Lung (tissue), 12 donors: ENCODE measurements around the gene CAPN7. TPM values are rescaled to one million over a fixed set of nuclear protein-coding genes. Genes with fewer than 3 reads are reported as not detected.

Experiments used
- ATAC-seq: fragments of 200-7000 bp; cut with Tn5 transposase; one replicate; pipeline ENCODE4 v1.9.1; 2020; ENCODE audit warnings: moderate number of reproducible peaks; ENCODE audit not compliant: insufficient read depth, low FRiP score
- DNase-seq, 3 donors: peaks; one replicate each; pipeline ENCODE4 v3.0.0-alpha.2; 2013 to 2017
- H3K27ac ChIP-seq, 2 donors: one replicate each; pipeline ENCODE4 v1.5.1; 2013; ENCODE audit warnings: mild to moderate bottlenecking in 2 of 2, moderate library complexity in 2 of 2, control low read depth in 1 of 2, inconsistent platforms in 1 of 2, low read depth in 1 of 2, low read length in 1 of 2
- H3K27me3 ChIP-seq, 3 donors: one replicate each; pipeline ENCODE4 v1.5.1; 2013; ENCODE audit warnings: low read length in 2 of 3; ENCODE audit not compliant: control insufficient read depth in 3 of 3, insufficient read depth in 3 of 3
- H3K36me3 ChIP-seq, 4 donors: one replicate each; pipeline ENCODE4 v1.5.1; 2013; ENCODE audit warnings: low read length in 4 of 4, mild to moderate bottlenecking in 1 of 4, moderate library complexity in 1 of 4; ENCODE audit not compliant: control insufficient read depth in 4 of 4, insufficient read depth in 4 of 4
- H3K4me1 ChIP-seq, 5 donors: one replicate each; pipeline ENCODE4 v1.5.1; 2013; ENCODE audit warnings: low read length in 5 of 5, mild to moderate bottlenecking in 2 of 5, moderate library complexity in 1 of 5; ENCODE audit not compliant: control insufficient read depth in 5 of 5, insufficient read depth in 5 of 5
- H3K4me3 ChIP-seq: one replicate; pipeline ENCODE4 v1.5.1; 2013; ENCODE audit warnings: mild to moderate bottlenecking, control low read depth, moderate library complexity
- H3K9ac ChIP-seq, 2 donors: one replicate each; pipeline ENCODE4 v1.5.1; 2013; ENCODE audit warnings: low read length in 2 of 2, control low read depth in 1 of 2; ENCODE audit not compliant: insufficient read depth in 1 of 2
- H3K9me3 ChIP-seq, 4 donors: one replicate each; pipeline ENCODE4 v1.5.1; 2013; ENCODE audit warnings: low read length in 3 of 4, mild to moderate bottlenecking in 1 of 4, moderate library complexity in 1 of 4; ENCODE audit not compliant: control insufficient read depth in 4 of 4, insufficient read depth in 3 of 4
- WGBS, 2 donors: extraction: QIAGEN DNeasy Blood & Tissue Kit; methylation state at CpG; one replicate each; pipeline ENCODE4 v1.1.7; 2013; 5-methylcytosine and 5-hydroxymethylcytosine counted together
- polyA plus RNA-seq, 2 donors: library from polyadenylated mRNA; stranded (reverse); fragments of 200-250 nt; gene quantifications; one replicate each; pipeline ENCODE4 v1.2.1, GENCODE V29; 2013
- total RNA-seq, 2 donors: library from RNA; depleted of rRNA in 1 of 2; stranded (reverse); fragments of >200 nt in 1 of 2; gene quantifications; one replicate each; pipeline ENCODE4 v1.2.1, GENCODE V29; 2014 to 2021
- TF ChIP-seq, protein P1 (sequence below): IDR thresholded peaks from 2 replicates; pipeline ENCODE4 v1.5.1; 2012; ENCODE audit warnings: mild to moderate bottlenecking; ENCODE audit errors: control extremely low read depth, extremely low read depth
- donor health status: control.
- donor health status: control.
- donor health status: Bipolar disorder and iron deficiency.
- donor health status: healthy.
- donor health status: DM: yes; HTN: yes; CAD: no.

The CAPN7 gene
- total and polyA plus RNA-seq, 4 donors, result 14.4 to 97.1 (median 29.2) TPM

DNA sequence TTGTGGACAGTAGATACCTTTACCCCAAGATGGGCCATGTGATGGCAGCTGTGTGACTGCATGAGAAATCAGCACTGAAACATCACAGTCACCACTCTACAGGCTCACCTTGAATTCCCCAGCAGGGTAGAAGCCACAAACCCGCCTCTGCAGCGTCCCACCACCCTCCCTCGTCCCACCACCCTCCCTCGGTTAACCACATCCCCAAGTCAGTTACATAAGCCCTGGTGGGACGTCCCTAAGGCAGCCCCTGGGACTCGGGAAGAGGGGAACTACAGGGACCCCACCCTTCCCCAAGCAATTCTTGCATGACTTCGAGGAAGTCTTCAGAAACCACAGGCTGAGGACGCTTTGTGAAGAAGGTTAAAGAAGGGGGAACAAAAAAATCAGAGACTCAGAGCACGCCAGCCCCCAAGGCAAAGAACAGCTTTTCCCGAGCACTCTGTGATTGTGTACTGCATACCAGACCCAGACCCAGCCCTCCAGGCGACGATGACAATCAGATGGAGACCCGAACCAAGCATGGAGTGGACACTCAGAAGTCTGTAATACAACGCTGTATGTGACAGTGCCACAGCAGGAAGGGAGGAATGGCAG is 65.8 kb downstream of the CAPN7 start:
- H3K27ac ChIP-seq, result peak overlapping the region in 1 of 2 donors; percentile 90
- TF ChIP-seq, protein P1, sequence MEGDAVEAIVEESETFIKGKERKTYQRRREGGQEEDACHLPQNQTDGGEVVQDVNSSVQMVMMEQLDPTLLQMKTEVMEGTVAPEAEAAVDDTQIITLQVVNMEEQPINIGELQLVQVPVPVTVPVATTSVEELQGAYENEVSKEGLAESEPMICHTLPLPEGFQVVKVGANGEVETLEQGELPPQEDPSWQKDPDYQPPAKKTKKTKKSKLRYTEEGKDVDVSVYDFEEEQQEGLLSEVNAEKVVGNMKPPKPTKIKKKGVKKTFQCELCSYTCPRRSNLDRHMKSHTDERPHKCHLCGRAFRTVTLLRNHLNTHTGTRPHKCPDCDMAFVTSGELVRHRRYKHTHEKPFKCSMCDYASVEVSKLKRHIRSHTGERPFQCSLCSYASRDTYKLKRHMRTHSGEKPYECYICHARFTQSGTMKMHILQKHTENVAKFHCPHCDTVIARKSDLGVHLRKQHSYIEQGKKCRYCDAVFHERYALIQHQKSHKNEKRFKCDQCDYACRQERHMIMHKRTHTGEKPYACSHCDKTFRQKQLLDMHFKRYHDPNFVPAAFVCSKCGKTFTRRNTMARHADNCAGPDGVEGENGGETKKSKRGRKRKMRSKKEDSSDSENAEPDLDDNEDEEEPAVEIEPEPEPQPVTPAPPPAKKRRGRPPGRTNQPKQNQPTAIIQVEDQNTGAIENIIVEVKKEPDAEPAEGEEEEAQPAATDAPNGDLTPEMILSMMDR, result no peak
- no peaks in the 10 kb centered on the region for H3K27me3 ChIP-seq
- DNase-seq (no peak), ATAC-seq (peak; percentile 42)
- no peak overlapping the region for H3K9ac ChIP-seq
- peaks cover 0 to 2% (median 0%) of the 10 kb centered on the region in 4 donors for H3K9me3 ChIP-seq
- H3K36me3 ChIP-seq, result peaks cover 0 to 13% (median 0%) of the 10 kb centered on the region in 4 donors
- peaks cover 0 to 29% (median 0%) of the 10 kb centered on the region in 5 donors for H3K4me1 ChIP-seq
- 13 to 47% methylated on average over 14 of the region's 14 CpGs for WGBS, 2 donors
- no peak overlapping the region for H3K4me3 ChIP-seq

DNA sequence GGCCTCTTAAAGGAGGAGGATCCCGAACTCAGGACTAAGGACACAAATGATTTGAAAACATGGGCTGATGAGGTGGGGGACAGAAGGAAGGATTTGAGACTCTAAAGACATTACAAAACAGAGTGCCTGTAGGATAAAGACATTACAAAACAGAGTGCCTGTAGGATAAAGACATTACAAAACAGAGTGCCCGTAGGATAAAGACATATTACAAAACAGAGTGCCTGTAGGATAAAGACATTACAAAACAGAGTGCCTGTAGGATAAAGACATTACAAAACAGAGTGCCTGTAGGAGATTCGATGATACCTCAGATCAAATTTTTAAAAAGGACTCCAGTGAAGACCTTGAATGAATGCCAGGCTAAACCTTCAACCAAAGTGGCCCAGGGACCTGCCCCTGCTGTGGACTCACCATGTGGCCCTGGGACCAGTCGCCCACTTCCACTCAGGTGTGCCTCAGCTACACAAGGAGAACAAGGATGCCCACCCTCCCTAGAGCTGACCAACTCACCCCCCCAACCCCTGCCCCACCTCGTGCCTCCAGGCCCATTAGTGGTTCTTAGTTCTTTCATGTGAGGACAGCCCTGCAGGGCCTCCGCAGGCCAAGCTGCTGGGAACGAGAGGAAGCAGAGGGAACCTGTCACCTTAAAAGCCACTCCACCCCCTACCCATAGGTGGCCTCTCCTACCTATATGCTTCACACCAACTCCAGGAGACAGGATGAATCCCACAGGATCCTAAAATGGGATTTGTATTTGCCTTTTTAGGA is 66.6 kb downstream of the CAPN7 start:
- WGBS, 2 donors, result 64 to 65% methylated on average over 7 of the region's 7 CpGs
- H3K9me3 ChIP-seq, result peaks cover 0 to 2% (median 0%) of the 10 kb centered on the region in 4 donors
- DNase-seq, result no peak
- no peak overlapping the region for H3K4me3 ChIP-seq
- ATAC-seq, result no peak
- peak overlapping the region in 1 of 2 donors; percentile 90 for H3K27ac ChIP-seq
- H3K27me3 ChIP-seq, result no peaks in the 10 kb centered on the region
- peaks cover 0 to 7% (median 0%) of the 10 kb centered on the region in 4 donors for H3K36me3 ChIP-seq
- H3K9ac ChIP-seq, result no peak overlapping the region
- TF ChIP-seq, protein P1, result no peak
- peaks cover 0 to 27% (median 0%) of the 10 kb centered on the region in 5 donors for H3K4me1 ChIP-seq

DNA sequence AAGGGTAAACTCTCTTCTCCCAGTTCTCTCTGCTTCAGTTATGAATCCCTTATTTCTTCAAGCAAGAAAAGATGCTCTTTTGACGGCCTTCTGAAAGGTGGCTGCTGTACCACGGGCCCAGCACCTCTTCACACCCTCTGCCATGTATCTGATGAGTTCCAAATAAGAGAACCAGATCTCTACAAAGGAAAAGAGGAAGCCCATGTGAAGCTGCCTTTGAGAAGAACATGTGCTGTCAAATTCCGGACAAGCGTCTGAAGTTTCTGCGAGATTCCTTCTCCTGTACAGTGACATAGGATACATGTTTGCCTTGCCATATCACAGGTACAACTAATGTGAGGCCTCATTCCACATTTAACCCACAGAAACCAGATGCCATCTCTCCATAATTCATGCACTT is 67.2 kb downstream of the CAPN7 start:
- TF ChIP-seq, protein P1, result no peak
- peaks cover 0 to 7% (median 0%) of the 10 kb centered on the region in 4 donors for H3K36me3 ChIP-seq
- H3K27me3 ChIP-seq, result no peaks in the 10 kb centered on the region
- no peak overlapping the region for H3K9ac ChIP-seq
- no peak for DNase-seq
- H3K4me3 ChIP-seq, result no peak overlapping the region
- H3K27ac ChIP-seq, result peak overlapping the region in 1 of 2 donors; percentile 59
- H3K9me3 ChIP-seq, result peaks cover 0 to 2% (median 0%) of the 10 kb centered on the region in 4 donors
- WGBS, 2 donors, result 48 to 61% methylated on average over 5 of the region's 5 CpGs
- H3K4me1 ChIP-seq, result peaks cover 0 to 27% (median 0%) of the 10 kb centered on the region in 5 donors
- no peak for ATAC-seq
